HepG2 (cell line): ENCODE measurements around the gene OTOP3. TPM values are rescaled to one million over a fixed set of nuclear protein-coding genes. Genes with fewer than 3 reads are reported as not detected.

Source experiments
- ATF4 ChIP-seq, 2 experiments: fragments of 450-650 bp in 1 of 2; sonication (generic) in 1 of 2; formaldehyde crosslinking; IDR thresholded peaks; 2 replicates each; pipeline versions ENCODE4 v1.5.0 to v1.8.0; 2020 to 2022; ENCODE audit warnings: mild to moderate bottlenecking in 1 of 2, missing genetic modification reagents in 1 of 2
- EEA1 ChIP-seq: sonication (generic); formaldehyde crosslinking; IDR thresholded peaks from 2 replicates; pipeline ENCODE4 v1.5.1; 2020; ENCODE audit warnings: mild to moderate bottlenecking, missing genetic modification reagents, borderline replicate concordance
- HIC2 ChIP-seq: sonication (generic); formaldehyde crosslinking; IDR thresholded peaks from 2 replicates; pipeline ENCODE4 v1.9.0; 2022; ENCODE audit warnings: low read depth, missing genetic modification reagents
- LCORL ChIP-seq, 2 experiments: fragments of 450-650 bp in 1 of 2; sonication (generic) in 1 of 2; formaldehyde crosslinking in 1 of 2; IDR thresholded peaks; 2 replicates each; pipeline versions ENCODE4 v1.5.0 to v1.6.1; 2017 to 2020; ENCODE audit warnings: antibody characterized with exemption in 1 of 2, missing genetic modification reagents in 1 of 2
- MLLT10 ChIP-seq: sonication (generic); formaldehyde crosslinking; IDR thresholded peaks from 2 replicates; pipeline ENCODE4 v1.4.0; 2020; ENCODE audit warnings: missing genetic modification reagents
- SAP130 ChIP-seq: IDR thresholded peaks from 2 replicates; pipeline ENCODE4 v1.6.1; 2016; ENCODE audit warnings: low read depth
- STAG1 ChIP-seq: sonication (generic); formaldehyde crosslinking; IDR thresholded peaks from 2 replicates; pipeline ENCODE4 v1.4.0; 2020; ENCODE audit warnings: missing genetic modification reagents
- TBP ChIP-seq: sonication (generic); formaldehyde crosslinking; IDR thresholded peaks from 2 replicates; pipeline ENCODE4 v1.5.0; 2020; ENCODE audit warnings: missing genetic modification reagents
- TBX2 ChIP-seq: sonication (generic); formaldehyde crosslinking; IDR thresholded peaks from 2 replicates; pipeline ENCODE4 v1.5.0; 2020; ENCODE audit warnings: missing genetic modification reagents, mild to moderate bottlenecking, borderline replicate concordance
- TEF ChIP-seq: sonication (generic); formaldehyde crosslinking; IDR thresholded peaks from 2 replicates; pipeline ENCODE4 v1.5.0; 2020; ENCODE audit warnings: missing genetic modification reagents
- TERF1 ChIP-seq: sonication (generic); formaldehyde crosslinking; IDR thresholded peaks from 2 replicates; pipeline ENCODE4 v1.8.0; 2022; ENCODE audit warnings: mild to moderate bottlenecking, missing genetic modification reagents, moderate library complexity
- TFDP1 ChIP-seq: IDR thresholded peaks from 2 replicates; pipeline ENCODE4 v1.6.1; 2016; ENCODE audit warnings: missing compliant biosample characterization, missing genetic modification reagents, borderline replicate concordance
- THRA ChIP-seq: sonication (generic); formaldehyde crosslinking; IDR thresholded peaks from 2 replicates; pipeline ENCODE4 v1.4.0; 2020; ENCODE audit warnings: missing genetic modification reagents, borderline replicate concordance
- ZC3H4 ChIP-seq: sonication (generic); formaldehyde crosslinking; IDR thresholded peaks from 2 replicates; pipeline ENCODE4 v1.4.0; 2020; ENCODE audit warnings: missing genetic modification reagents, borderline replicate concordance
- ZNF441 ChIP-seq: sonication (generic); formaldehyde crosslinking; IDR thresholded peaks from 2 replicates; pipeline ENCODE4 v1.7.0; 2021; ENCODE audit warnings: missing genetic modification reagents, borderline replicate concordance
- ZNF510 ChIP-seq: sonication (generic); formaldehyde crosslinking; IDR thresholded peaks from 2 replicates; pipeline ENCODE4 v1.4.0; 2020; ENCODE audit warnings: low read depth, mild to moderate bottlenecking, missing genetic modification reagents
- ZNF543 ChIP-seq: sonication (generic); formaldehyde crosslinking; IDR thresholded peaks from 2 replicates; pipeline ENCODE4 v1.4.0; 2020; ENCODE audit warnings: mild to moderate bottlenecking, missing genetic modification reagents
- ZNF563 ChIP-seq: sonication (generic); formaldehyde crosslinking; IDR thresholded peaks from 2 replicates; pipeline ENCODE4 v1.8.0; 2022; ENCODE audit warnings: mild to moderate bottlenecking, moderate library complexity, missing genetic modification reagents
- ZNF652 ChIP-seq: IDR thresholded peaks from 2 replicates; pipeline ENCODE4 v1.6.1; 2016; ENCODE audit warnings: low read depth, borderline replicate concordance
- ZNF674 ChIP-seq: sonication (generic); formaldehyde crosslinking; IDR thresholded peaks from 2 replicates; pipeline ENCODE4 v1.5.0; 2020; ENCODE audit warnings: low read depth, mild to moderate bottlenecking, missing genetic modification reagents
- ZNF776 ChIP-seq: sonication (generic); formaldehyde crosslinking; IDR thresholded peaks from 2 replicates; pipeline ENCODE4 v1.4.0; 2020; ENCODE audit warnings: mild to moderate bottlenecking, missing genetic modification reagents
- ZNF790 ChIP-seq: sonication (generic); formaldehyde crosslinking; IDR thresholded peaks from 2 replicates; pipeline ENCODE4 v1.8.0; 2022; ENCODE audit warnings: missing genetic modification reagents, mild to moderate bottlenecking, borderline replicate concordance
- ZSCAN21 ChIP-seq: sonication (generic); formaldehyde crosslinking; IDR thresholded peaks from 2 replicates; pipeline ENCODE4 v1.8.0; 2022; ENCODE audit warnings: mild to moderate bottlenecking, missing genetic modification reagents, moderate library complexity, borderline replicate concordance
- polyA plus RNA-seq, 8 experiments: library from polyadenylated mRNA; depleted of rRNA in 3 of 8; stranded (reverse) in 7 of 8; unstranded in 1 of 8; fragments of >200 nt; fragmentation: Illumina TruSeq in 4 of 8; extraction: Trizol in 4 of 8; gene quantifications; 2 replicates each; pipeline versions ENCODE4 v1.2.1 to v1.2.3, GENCODE V29; 2011 to 2016; ENCODE audit warnings: low read depth in 4 of 8, missing spikeins in 1 of 8, mixed read lengths in 1 of 8; ENCODE audit not compliant: insufficient read depth in 1 of 8
- total RNA-seq, 5 experiments: library from RNA; depleted of rRNA; stranded (reverse); fragments of >200 nt; fragmentation: Illumina TruSeq; extraction: Trizol; gene quantifications; 2 replicates each; pipeline ENCODE4 v1.2.3, GENCODE V29; 2016; ENCODE audit warnings: low read depth in 1 of 5

The OTOP3 gene
- total and polyA plus RNA-seq, 2 of the 13 experiments (the other 11 are each of a cell fraction or from before 2014, with no cell fraction given), result not detected

GRCh38 chr17:74987418-74987908, 51.8 kb downstream of the OTOP3 start, which contains the start of gene CDR2L (continued):
- TF ChIP-seq HIC2 (CRISPR knock-in tag) (no peak), ATF4 (CRISPR knock-in tag; IDR thresholded peaks at IDR 0.05) (no peak), MLLT10 (CRISPR knock-in tag) (no peak), ZNF441 (no peak), TERF1 (CRISPR knock-in tag) (0 out of 2 replicates have a peak, but pooled peaks have one; percentile 25), ZSCAN21 (CRISPR knock-in tag) (peak; percentile 81), ZNF510 (CRISPR knock-in tag) (no peak), TEF (CRISPR knock-in tag) (no peak), STAG1 (CRISPR knock-in tag) (no peak), ZC3H4 (no peak), ZNF790 (CRISPR knock-in tag) (no peak), ZNF776 (CRISPR knock-in tag) (0 out of 2 replicates have a peak, but pooled peaks have one; percentile 82), TBX2 (CRISPR knock-in tag) (no peak; the same call in 1 of the 2 replicates), EEA1 (CRISPR knock-in tag) (no peak), THRA (CRISPR knock-in tag) (no peak), TBP (CRISPR knock-in tag) (no peak), LCORL (IDR thresholded peaks at IDR 0.05) (no peak), LCORL (CRISPR knock-in tag; IDR thresholded peaks at IDR 0.05) (no peak), ZNF652 (CRISPR knock-in tag) (peak; percentile 40; the same call in 1 of the 2 replicates), TFDP1 (CRISPR knock-in tag) (peak; percentile 31; the same call in 1 of the 2 replicates), ZNF563 (CRISPR knock-in tag) (peak; percentile 65; the same call in 1 of the 2 replicates), SAP130 (CRISPR knock-in tag) (peak; percentile 60), ZNF543 (CRISPR knock-in tag) (0 out of 2 replicates have a peak, but pooled peaks have one; percentile 9), ZNF674 (CRISPR knock-in tag) (no peak)
